ENCODE measurements around the gene CYSLTR2. TPM values are rescaled to one million over a fixed set of nuclear protein-coding genes. Genes with fewer than 3 reads are reported as not detected.

Gene CYSLTR2
- total and polyA plus RNA-seq, 2 of the 8 experiments (the other 6 are each of a cell fraction or from before 2014, with no cell fraction given), result not detected

DNA sequence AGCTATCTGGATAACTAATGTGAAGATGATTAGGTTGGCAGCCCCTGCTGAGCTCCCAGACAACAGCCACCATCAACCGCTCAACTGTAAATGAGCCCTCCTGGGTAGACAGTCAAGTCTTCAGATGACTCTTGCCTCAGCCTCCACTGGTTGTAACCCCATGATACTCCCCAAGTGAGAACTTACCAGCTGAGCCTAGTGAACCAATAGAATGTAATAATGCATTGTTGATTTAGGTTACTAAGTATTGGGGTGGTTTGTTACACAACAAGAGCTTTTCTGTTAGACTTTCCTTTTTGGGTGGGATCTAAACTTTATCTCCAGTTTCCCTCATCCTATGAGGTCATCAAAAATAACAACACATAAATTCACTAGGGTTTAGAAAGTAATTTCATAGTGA lies 69.4 kb downstream of the CYSLTR2 start:
- ChIA-PET POLR2A (ENCODE audit: partially characterized antibody) (no interaction called here), CTCF (ENCODE audit: partially characterized antibody) (interaction anchor here (5.5 kb wide), 1 partner anchor 10 kb away, joined by 44 read pairs; no protein-coding TSS in a partner anchor)
- Histone ChIP-seq H3K4ac (replicated peaks; ENCODE audit: insufficient read length, low read depth, low read length) (no peak overlapping the region), H3K4me1 (replicated peaks in 1 of 4; ENCODE audit: control insufficient read depth in 3 of 4, insufficient read depth in 4 of 4, low read length in 3 of 4) (no peaks in the 10 kb centered on the region), H3K56ac (replicated peaks; ENCODE audit: insufficient read length, low read depth, low read length) (no peak overlapping the region), H4K5ac (ENCODE audit: insufficient read length, low read depth, low read length) (no peak overlapping the region), H3K14ac (ENCODE audit: insufficient read length) (no peak overlapping the region), H3K36me3 (ENCODE audit: control insufficient read depth in 2 of 4, insufficient read depth in 4 of 4, low read length in 3 of 4) (no peaks in the 10 kb centered on the region), H3K27ac (ENCODE audit: low read depth, low read length) (no peak overlapping the region), H3K23me2 (ENCODE audit: low read depth, low read length) (no peaks in the 10 kb centered on the region), H2AK5ac (ENCODE audit: low read depth, low read length) (no peak overlapping the region), H3K18ac (ENCODE audit: extremely low read depth, low read length) (no peak overlapping the region), H3K79me2 (ENCODE audit: control insufficient read depth in 1 of 2, insufficient read depth in 2 of 2, low read length in 2 of 2) (no peaks in the 10 kb centered on the region), H3K23ac (ENCODE audit: insufficient read length) (no peak overlapping the region), H3K4me3 (ENCODE audit: extremely low read depth in 1 of 4, insufficient read depth in 2 of 4, low read depth in 3 of 4, low read length in 4 of 4) (no peak overlapping the region), H4K20me1 (replicated peaks in 1 of 2; ENCODE audit: control insufficient read depth in 1 of 2, insufficient read depth in 2 of 2, low read length in 2 of 2) (no peaks in the 10 kb centered on the region), H3K9ac (replicated peaks in 1 of 4; ENCODE audit: extremely low read depth in 1 of 4, low read depth in 3 of 4, low read length in 3 of 4) (no peak overlapping the region), H3K9me3 (ENCODE audit: insufficient read depth in 2 of 2, low read depth in 1 of 2, low read length in 1 of 2) (peaks cover 7% of the 10 kb centered on the region in 2 experiments; a peak in 1 of 4 replicates), H2BK120ac (replicated peaks; ENCODE audit: low read depth, low read length) (no peak overlapping the region), H2BK5ac (ENCODE audit: low read depth, low read length) (no peak overlapping the region), H2BK15ac (ENCODE audit: low read length) (no peak overlapping the region), H2BK12ac (ENCODE audit: low read depth, low read length) (no peak overlapping the region), H3K27me3 (replicated peaks in 1 of 4; ENCODE audit: control insufficient read depth in 3 of 4, extremely low read depth in 1 of 4, insufficient read depth in 3 of 4, low read length in 3 of 4) (no peaks in the 10 kb centered on the region), H2BK20ac (ENCODE audit: low read length) (no peak overlapping the region), H2AFZ (ENCODE audit: low read length) (no peak overlapping the region), H3K79me1 (ENCODE audit: low read depth, low read length) (no peaks in the 10 kb centered on the region), H4K91ac (replicated peaks; ENCODE audit: insufficient read length, low read length) (no peak overlapping the region), H4K8ac (ENCODE audit: extremely low read depth, insufficient read depth, low read length) (no peak overlapping the region), H3K4me2 (ENCODE audit: insufficient read depth in 1 of 2, low read depth in 2 of 2, low read length in 2 of 2) (no peak overlapping the region)
- WGBS, 2 experiments (ENCODE audit: extremely low coverage in 1 of 2, insufficient coverage in 1 of 2, insufficient read length in 1 of 2, insufficient replicate concordance in 2 of 2, low coverage in 1 of 2, low lambda C conversion rate in 2 of 2, missing lambda C conversion rate in 1 of 2), result 100% methylated on average over 1 of the region's 1 CpG; no CpG with 5 or more reads in 1 of the 2 experiments
- DNase-seq (ENCODE audit: low read depth in 1 of 2, low spot score in 2 of 2) (no peak), FAIRE-seq (no peak)
- TF ChIP-seq HDAC6 (IDR thresholded peaks at IDR 0.05; ENCODE audit: low read depth, low read length) (no peak), TAF1 (IDR thresholded peaks at IDR 0.05; ENCODE audit: low read depth, low read length) (no peak), CTBP2 (IDR thresholded peaks at IDR 0.05; ENCODE audit: borderline replicate concordance, insufficient read depth, insufficient read length, low read length) (no peak), TEAD4 (IDR thresholded peaks at IDR 0.05; ENCODE audit: low read depth, low read length) (no peak), POLR2A (IDR thresholded peaks at IDR 0.05; ENCODE audit: control extremely low read depth in 1 of 2, low read depth in 2 of 2, low read length in 2 of 2) (no peak), RXRA (IDR thresholded peaks at IDR 0.05; ENCODE audit: insufficient read depth, low read depth, low read length) (no peak), SAP30 (IDR thresholded peaks at IDR 0.05; ENCODE audit: insufficient read depth, insufficient replicate concordance, low read length) (no peak), JUN (IDR thresholded peaks at IDR 0.05; ENCODE audit: low read depth, low read length) (no peak), NRF1 (IDR thresholded peaks at IDR 0.05; ENCODE audit: low read depth, low read length) (no peak), CBX8 (IDR thresholded peaks at IDR 0.05; ENCODE audit: borderline replicate concordance, low read depth, low read length) (no peak), KDM1A (IDR thresholded peaks at IDR 0.05; ENCODE audit: borderline replicate concordance, low read length) (no peak), CREB1 (IDR thresholded peaks at IDR 0.05) (no peak), CHD1 (IDR thresholded peaks at IDR 0.05; ENCODE audit: low read depth, low read length) (no peak), GTF2F1 (IDR thresholded peaks at IDR 0.05; ENCODE audit: borderline replicate concordance, low read depth, low read length) (no peak)
